GM19452 (cell line): ENCODE data around the gene ISLR.

Experiments
- ATAC-seq: cut with Tn5 transposase; IDR thresholded peaks from one replicate; pipeline ENCODE4 v1.9.1; 2021; ENCODE audit not compliant: unreplicated experiment

Gene ISLR, protein sequence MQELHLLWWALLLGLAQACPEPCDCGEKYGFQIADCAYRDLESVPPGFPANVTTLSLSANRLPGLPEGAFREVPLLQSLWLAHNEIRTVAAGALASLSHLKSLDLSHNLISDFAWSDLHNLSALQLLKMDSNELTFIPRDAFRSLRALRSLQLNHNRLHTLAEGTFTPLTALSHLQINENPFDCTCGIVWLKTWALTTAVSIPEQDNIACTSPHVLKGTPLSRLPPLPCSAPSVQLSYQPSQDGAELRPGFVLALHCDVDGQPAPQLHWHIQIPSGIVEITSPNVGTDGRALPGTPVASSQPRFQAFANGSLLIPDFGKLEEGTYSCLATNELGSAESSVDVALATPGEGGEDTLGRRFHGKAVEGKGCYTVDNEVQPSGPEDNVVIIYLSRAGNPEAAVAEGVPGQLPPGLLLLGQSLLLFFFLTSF

DNA sequence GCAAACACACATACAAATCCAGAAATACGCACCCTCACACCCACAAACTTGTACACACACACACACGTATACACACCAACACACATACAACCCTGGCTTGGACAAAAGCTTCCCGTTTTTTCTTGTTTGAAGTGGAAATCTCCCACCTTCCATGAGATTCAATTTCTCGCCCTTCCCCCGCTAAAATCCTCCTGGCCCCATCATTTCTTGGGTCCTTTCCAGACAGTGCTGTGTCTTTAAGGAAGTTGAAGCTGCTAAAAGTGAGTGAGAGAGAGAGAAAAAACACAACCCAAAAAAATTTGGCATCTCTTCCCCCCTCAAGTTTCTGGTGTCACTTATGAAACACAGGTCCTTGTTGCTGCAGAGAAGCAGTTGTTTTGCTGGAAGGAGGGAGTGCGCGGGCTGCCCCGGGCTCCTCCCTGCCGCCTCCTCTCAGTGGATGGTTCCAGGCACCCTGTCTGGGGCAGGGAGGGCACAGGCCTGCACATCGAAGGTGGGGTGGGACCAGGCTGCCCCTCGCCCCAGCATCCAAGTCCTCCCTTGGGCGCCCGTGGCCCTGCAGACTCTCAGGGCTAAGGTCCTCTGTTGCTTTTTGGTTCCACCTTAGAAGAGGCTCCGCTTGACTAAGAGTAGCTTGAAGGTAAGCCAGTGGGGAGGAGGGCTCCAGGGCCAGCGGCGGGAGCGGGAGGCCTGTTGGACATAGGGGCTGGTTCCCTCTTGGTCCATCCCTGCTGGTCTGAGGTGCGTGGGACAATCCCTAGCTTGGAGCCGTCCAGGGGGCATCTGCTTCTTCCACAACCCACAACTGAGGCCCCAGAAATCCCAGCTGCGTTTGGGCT lies at the start of gene ISLR:
Gene ISLR, plus strand, starts transcription at position 331 of the 839 bp plus-strand sequence. CDS start 1,149 bp downstream, outside the sequence.
- no peak for ATAC-seq

DNA sequence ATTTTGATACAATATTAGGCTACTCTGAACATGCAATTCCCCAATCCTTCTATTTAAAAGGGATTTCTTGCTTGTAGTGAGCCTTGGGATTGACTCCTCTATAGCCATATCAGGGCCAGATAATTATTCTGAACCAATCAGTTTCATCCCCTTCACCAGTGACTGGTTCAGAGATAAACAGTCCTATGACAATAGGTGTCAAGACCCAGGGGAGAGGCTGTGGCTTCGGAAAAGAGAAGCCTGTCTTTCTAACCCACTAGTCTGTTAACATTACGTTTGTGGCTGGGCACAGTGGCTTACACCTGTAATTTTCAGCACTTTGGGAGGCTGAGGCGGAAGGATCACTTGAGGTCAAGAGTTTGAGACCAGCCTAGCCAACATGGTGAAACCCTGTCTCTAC lies 49.3 kb upstream of the ISLR start:
- ATAC-seq, result no peak

DNA sequence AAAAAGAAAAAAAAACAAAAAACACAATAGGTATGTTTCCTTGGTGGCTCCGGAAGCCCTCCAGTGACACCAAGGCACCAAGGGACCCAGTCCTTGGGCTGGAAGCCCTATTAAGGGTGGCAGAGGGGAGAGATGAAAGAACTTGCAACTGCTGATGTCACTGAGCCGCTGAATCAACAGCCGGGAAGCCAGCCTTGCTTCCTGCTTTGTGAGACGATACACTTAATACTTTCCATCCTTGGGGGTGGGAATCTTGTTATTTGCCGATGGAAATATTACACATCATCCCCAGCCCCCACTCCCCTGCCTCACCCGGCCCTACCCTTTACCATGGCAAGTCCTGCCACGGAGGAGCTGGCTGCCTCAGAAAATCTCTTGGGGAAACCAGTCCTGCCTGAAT lies 48.8 kb upstream of the ISLR start:
- no peak for ATAC-seq

DNA sequence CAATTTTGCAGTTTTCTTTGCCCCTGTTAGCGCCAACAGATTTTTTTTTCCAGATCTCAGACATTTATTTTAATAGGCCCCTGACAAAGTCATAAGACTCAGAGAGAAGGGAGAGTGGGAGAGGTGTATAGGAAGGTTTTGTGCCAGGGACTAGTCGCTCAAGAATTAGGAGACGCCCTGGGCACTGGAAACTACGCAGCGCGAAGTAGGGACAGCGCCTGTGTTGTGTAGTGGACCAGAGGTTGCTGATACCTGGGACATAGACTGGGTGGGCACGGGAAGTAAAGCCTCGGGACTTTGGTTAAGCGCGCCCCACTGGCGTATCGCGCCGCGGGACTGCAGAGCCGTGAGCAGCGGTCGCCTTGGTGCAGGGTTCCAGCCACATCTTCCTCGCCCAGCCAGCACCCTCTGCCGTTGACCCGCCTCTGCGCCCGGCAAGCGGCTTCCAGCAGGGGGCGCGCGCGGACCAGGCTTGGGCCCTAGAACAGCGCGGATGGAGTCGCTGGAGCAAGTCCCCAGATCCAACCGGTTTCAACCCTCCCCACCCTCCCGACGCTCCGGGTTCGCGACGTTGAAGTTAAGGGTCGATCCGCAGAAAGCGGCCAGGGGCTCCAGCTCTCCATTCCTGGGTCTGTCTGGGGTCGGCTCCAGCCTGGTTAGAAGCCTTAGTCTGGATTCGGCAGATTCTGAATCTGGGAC lies 46.1 kb upstream of the ISLR start:
- ATAC-seq, result no peak

DNA sequence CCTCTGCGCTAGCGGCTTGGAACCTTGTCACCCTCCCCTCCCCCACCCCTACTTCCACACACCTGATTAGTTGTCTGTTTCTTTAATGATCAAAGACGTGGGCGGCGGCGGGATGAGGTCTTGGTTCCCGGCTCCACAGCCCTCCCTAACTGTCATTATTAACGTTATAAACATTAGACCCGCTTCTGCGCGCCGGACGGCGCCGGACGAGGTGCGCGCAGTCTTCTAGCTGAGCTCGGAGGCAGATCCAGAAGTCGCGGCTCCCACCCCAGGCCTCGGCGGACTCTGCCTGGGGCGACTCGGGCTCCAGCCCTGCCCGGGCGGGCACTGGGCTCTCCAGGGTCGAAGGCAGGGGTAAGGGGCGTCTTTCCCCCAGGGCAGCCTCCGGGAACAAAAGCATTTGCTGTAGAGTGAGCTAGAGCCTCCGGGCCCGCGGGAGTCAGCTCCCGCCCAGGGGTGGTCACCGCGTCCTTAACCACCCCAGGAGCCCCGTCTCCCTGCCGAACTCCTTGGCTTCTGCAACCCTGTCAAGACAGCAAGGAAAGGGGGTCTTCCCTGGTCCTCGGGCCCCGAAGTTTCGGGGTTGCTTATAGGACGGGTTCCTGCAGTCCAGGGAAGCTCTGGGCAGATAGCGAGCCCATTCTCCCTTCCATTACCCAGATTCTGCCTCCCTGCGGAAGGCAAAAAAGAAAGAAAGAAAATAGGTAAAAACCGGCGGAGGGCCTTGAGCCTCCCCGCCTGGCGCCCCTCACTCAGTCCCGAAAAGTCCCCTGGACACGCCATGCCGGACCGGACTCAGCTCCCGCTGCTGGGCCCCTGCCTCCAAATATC lies 45.3 kb upstream of the ISLR start:
- ATAC-seq, result no peak

DNA sequence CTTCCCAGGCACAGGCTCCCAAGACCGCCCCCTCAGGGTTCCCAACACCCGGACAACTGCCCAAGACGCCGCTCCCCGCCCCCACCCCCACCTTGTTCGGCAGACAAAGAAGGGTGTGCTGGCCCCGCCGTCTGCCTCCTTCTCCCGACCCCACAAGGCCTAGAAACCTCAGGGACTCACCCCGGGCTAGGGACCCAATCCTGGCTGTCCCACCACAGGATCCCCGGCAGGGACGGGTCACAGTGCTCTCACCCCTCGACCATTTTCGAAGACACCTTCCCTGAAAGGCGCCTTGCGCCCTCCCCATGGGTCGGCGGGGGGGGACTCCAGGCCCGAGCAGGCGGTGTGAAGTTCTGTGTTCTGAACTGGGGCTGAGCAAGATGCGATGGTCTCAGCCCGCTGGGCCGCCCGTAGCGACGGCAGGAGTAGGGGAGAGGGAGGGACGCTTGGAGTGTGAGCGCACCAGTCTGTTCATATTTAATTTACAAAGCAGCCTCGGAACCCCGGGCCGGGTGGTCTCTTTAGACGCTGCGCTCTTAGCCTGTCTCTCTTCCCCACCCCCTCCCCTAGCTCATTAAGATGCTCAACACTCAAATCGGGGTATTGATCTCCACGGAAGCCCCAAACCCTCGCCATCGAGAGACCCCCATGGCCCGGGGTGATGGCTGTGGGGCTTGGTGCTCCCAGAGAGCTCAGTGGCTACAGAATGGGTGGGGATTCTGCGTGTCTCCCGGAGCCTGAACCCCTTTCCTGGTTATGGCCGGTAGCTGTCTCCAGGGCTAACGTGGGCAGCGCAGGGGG lies 44.5 kb upstream of the ISLR start:
- no peak for ATAC-seq

DNA sequence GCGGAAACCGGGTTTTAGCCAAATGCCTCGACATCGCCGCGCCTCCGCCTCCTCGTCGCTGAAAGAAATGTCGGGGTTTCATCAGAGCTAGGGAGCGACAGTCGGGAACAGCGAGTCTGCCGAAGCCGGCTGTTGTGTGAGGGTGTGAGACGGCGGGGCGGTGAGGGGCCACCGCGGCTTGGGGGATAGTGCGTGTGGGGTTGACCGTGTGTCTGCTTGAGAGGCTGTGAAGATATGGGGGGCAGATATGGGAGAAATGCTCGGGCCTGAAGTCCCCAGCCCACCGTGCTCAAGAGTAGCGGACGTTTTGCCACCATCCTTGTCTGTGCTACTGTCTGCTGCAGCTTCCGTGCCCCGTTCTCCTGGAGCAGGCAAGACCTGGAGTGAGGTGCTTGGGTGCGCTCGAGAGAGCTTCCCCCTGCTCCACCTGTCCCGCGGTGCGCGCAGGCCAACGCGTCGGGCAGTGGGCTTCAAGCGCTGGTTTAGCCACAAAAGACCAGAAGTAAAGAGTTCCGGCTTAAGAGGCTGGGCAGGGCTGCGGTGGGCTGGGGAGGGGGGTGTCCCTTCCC lies 43.8 kb upstream of the ISLR start:
- no peak for ATAC-seq

DNA sequence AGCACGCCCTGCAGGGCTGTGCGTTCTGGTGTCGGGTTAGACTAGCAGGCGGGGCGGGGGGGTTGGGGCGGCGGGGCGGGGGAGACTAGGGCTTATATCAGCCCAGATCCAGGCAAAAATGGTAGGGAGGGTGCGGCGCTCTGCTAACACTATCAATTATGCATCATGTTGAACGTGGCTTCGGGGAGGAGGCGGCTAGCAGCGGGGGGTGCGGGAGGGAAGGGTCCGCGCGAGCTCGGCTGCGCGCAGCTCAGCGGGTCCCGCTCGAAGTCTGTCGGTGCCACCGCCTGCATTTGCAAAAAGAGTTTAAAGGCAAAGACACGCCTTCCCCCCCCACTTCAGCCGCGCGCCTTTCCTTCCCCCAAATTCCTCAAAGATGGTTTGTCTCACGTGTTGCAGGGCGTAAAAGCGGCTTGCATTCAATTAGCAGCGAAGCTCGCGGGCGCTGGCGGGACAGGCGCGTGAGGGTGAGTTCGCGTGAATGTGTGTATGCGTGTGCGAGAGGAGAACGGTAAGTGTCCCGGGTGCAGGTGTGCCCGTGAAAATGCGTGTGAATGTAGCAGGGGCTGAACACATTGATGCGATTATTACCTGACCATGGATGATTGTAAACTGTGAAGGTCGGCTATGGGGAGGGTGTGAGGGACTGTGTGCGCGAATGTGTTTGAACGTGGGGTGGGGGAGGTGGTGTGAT lies 43.2 kb upstream of the ISLR start, which contains the start of gene ISLR2:
Gene ISLR2, plus strand, starts transcription at position 432 of the 694 bp plus-strand sequence. CDS start 2,169 bp downstream, outside the sequence.
- no peak for ATAC-seq

DNA sequence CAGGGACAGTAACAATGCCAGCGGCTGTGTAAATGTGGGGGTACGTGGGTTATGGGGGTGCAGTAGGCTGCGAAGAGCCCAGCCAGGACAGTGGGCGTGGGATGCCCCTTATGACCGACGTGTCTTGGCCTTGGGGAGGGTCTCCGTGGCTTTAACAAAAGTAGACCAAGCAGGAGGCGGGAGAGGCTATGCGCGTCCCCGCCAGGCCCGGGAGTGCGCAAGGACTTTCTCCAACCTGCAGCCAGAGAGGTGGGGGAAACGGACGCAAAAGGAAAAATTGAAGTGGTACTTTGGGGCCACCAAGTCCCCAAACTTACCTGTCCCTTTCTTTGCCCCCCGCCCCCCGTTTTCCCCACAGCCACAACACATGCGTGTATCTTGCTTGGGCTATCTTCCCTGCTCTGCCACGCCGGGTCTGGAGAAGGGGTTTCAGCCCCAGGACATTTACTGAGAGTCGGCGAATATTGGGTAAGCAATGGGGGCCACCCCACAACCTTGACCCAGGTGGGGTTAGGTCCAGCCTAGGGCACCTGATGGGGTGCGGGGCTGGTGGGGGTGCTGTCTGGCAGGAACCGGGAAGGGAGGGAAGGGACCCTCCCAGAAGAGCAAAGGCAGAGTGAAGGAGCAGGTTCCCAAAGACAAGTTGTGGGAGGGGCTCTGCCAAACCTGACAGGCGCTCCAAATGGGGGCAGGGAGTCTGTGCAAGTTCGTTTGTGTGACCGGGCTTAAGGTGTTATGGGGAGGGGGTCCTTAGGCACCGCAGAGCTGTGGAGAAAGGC lies 42.5 kb upstream of the ISLR start:
- ATAC-seq, result no peak

DNA sequence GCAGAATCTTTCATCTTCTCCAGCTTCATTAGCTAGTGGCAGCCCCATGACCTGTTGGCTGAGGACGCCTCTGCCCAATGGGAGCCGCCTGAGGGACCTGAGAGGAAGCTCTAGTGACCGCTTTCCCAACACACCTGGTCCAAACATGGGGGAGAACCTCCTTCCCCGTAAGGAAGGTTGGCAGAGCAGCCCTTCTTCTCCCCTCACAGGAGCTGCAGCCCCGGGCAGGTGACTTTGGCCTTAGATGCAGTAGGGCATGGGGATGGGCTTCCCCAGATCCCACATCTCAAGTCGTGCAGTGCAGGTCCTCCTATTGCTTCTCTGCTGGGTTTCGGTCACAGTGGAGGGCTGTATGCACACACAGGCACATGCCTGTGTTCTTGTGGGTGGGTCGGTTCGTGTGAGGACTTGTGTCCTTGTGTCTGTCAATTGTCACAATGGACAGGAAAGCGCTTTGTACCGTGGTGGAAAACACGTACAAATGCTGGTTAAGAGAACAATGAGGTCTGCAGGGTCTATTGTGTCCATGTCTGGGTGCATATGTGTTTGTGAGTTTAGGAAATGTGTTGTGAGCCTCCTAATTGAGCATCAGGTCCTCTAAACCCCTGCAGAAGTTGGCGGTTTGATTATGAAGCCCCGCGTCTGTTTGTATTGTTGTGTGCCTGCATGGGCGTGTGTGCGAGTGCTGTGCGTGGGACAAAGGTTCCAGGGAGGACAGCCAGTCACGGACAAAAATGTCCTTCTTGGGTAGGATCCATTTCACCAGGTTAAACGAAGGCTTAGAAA lies 41.7 kb upstream of the ISLR start:
- ATAC-seq, result no peak

DNA sequence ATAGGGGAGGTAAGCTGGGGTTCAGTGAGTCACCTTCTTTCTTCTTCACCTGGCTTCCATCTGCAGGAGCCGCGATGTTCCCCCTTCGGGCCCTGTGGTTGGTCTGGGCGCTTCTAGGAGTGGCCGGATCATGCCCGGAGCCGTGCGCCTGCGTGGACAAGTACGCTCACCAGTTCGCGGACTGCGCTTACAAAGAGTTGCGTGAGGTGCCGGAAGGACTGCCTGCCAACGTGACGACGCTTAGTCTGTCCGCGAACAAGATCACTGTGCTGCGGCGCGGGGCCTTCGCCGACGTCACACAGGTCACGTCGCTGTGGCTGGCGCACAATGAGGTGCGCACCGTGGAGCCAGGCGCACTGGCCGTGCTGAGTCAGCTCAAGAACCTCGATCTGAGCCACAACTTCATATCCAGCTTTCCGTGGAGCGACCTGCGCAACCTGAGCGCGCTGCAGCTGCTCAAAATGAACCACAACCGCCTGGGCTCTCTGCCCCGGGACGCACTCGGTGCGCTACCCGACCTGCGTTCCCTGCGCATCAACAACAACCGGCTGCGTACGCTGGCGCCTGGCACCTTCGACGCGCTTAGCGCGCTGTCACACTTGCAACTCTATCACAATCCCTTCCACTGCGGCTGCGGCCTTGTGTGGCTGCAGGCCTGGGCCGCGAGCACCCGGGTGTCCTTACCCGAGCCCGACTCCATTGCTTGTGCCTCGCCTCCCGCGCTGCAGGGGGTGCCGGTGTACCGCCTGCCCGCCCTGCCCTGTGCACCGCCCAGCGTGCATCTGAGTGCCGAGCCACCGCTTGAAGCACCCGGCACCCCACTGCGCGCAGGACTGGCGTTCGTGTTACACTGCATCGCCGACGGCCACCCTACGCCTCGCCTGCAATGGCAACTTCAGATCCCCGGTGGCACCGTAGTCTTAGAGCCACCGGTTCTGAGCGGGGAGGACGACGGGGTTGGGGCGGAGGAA lies 40.5 kb upstream of the ISLR start:
- ATAC-seq, result no peak

DNA sequence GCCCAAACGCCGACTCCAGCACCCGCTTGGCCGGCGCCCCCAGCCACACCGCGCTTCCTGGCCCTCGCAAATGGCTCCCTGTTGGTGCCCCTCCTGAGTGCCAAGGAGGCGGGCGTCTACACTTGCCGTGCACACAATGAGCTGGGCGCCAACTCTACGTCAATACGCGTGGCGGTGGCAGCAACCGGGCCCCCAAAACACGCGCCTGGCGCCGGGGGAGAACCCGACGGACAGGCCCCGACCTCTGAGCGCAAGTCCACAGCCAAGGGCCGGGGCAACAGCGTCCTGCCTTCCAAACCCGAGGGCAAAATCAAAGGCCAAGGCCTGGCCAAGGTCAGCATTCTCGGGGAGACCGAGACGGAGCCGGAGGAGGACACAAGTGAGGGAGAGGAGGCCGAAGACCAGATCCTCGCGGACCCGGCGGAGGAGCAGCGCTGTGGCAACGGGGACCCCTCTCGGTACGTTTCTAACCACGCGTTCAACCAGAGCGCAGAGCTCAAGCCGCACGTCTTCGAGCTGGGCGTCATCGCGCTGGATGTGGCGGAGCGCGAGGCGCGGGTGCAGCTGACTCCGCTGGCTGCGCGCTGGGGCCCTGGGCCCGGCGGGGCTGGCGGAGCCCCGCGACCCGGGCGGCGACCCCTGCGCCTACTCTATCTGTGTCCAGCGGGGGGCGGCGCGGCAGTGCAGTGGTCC lies 39.7 kb upstream of the ISLR start:
- ATAC-seq, result no peak

DNA sequence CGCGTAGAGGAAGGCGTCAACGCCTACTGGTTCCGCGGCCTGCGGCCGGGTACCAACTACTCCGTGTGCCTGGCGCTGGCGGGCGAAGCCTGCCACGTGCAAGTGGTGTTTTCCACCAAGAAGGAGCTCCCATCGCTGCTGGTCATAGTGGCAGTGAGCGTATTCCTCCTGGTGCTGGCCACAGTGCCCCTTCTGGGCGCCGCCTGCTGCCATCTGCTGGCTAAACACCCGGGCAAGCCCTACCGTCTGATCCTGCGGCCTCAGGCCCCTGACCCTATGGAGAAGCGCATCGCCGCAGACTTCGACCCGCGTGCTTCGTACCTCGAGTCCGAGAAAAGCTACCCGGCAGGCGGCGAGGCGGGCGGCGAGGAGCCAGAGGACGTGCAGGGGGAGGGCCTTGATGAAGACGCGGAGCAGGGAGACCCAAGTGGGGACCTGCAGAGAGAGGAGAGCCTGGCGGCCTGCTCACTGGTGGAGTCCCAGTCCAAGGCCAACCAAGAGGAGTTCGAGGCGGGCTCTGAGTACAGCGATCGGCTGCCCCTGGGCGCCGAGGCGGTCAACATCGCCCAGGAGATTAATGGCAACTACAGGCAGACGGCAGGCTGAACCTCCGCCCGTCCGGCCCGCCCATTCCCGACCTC lies 39.0 kb upstream of the ISLR start:
- no peak for ATAC-seq

DNA sequence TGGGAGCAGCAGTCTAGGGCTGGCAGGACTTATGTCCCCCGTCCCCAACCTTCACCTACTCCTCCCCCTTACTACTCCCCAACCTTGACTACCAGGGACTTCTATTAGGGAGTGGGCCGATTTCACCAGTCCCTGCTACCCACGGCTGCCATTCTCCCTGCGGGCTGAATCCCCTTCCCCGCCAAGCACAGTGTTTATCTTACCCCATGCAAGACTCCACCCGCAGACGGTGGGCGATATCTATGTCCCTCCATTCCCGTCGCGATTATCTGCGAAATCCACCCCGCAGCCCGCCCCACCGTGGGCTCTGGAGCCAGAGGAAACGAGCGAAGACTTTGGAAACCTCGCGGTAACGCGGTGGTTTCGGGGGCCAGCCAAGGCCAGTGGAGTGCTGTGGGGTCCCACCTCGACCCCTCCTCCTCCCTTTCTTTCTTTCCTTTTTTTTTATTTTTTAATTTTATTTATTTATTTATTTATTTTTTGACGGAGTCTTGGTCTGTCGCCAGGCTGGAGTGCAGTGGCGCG lies 38.4 kb upstream of the ISLR start:
- no peak for ATAC-seq

DNA sequence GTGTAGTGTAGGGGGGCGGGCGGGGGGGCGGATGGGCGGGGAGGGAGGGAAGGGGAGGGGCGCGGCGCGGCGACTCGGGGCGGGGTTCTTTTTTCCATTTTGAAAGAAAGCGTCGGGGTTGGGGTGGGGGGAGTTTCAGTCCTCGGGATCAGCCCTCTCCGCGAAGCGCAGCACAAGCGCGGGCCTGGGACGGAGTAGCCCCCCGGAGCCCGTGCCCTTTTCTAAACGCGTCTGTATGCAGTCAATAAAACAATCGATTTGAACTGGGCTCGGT lies 37.0 kb upstream of the ISLR start:
- ATAC-seq, result no peak
